Neuronal stem cell (in vitro differentiated cells): Measurements from ENCODE around the gene GRAMD2B.
"Not testable (repeated sequence)": the region's sequence is repeated elsewhere in the genome, so short reads cannot be mapped to it uniquely, and the experiment has no call there.

Experiments used
- DNase-seq: peaks from one replicate; pipeline ENCODE4 v3.0.0-alpha.2; 2013; ENCODE audit warnings: low spot score
- H2AFZ ChIP-seq: one replicate; pipeline ENCODE4 v1.6.1; 2013; ENCODE audit warnings: mild to moderate bottlenecking, low read length, inconsistent platforms
- H2AK5ac ChIP-seq: 2 replicates; pipeline ENCODE4 v1.6.1; 2013; ENCODE audit warnings: low read depth, mild to moderate bottlenecking, inconsistent platforms, low read length, moderate library complexity, mixed read lengths
- H2BK120ac ChIP-seq: 2 replicates; pipeline ENCODE4 v1.6.1; 2013; ENCODE audit warnings: low read depth, mild to moderate bottlenecking, inconsistent platforms, low read length, moderate library complexity, mixed read lengths
- H2BK12ac ChIP-seq: one replicate; pipeline ENCODE4 v1.6.1; 2013; ENCODE audit warnings: low read length, inconsistent platforms
- H2BK15ac ChIP-seq: 2 replicates; pipeline ENCODE4 v1.6.1; 2013; ENCODE audit warnings: mild to moderate bottlenecking, low read length, inconsistent platforms, mixed read lengths
- H2BK5ac ChIP-seq: one replicate; pipeline ENCODE4 v1.6.1; 2013; ENCODE audit warnings: inconsistent platforms, mild to moderate bottlenecking, low read length, moderate library complexity
- H3K14ac ChIP-seq: one replicate; pipeline ENCODE4 v1.6.1; 2013; ENCODE audit warnings: low read length, inconsistent platforms
- H3K18ac ChIP-seq: 2 replicates; pipeline ENCODE4 v1.6.1; 2013; ENCODE audit warnings: low read length, inconsistent platforms
- H3K23ac ChIP-seq: 2 replicates; pipeline ENCODE4 v1.6.1; 2013; ENCODE audit warnings: low read depth, mild to moderate bottlenecking, mixed read lengths, low read length, inconsistent platforms; ENCODE audit not compliant: poor library complexity
- H3K27ac ChIP-seq: replicated peaks from 3 replicates; pipeline ENCODE4 v1.5.1; 2013; ENCODE audit warnings: low read length, inconsistent platforms
- H3K27me3 ChIP-seq, 3 experiments: 2 replicates each; pipeline ENCODE4 v1.6.1; 2013; ENCODE audit warnings: low read length in 3 of 3, mild to moderate bottlenecking in 2 of 3, inconsistent platforms in 1 of 3, low read depth in 1 of 3, mixed read lengths in 1 of 3, moderate library complexity in 1 of 3; ENCODE audit not compliant: control insufficient read depth in 3 of 3, insufficient read depth in 3 of 3
- H3K36me3 ChIP-seq, 2 donors: replicated peaks in 1 of 2; 2 replicates each; pipeline ENCODE4 v1.6.1; 2013; ENCODE audit warnings: low read length in 2 of 2; ENCODE audit not compliant: control insufficient read depth in 2 of 2, insufficient read depth in 2 of 2
- H3K4ac ChIP-seq: 2 replicates; pipeline ENCODE4 v1.6.1; 2013; ENCODE audit warnings: inconsistent platforms, mild to moderate bottlenecking, low read length, moderate library complexity
- H3K4me1 ChIP-seq, 2 donors: 1 replicate in 1 of 2; 2 replicates in 1 of 2; pipeline ENCODE4 v1.6.1; 2013; ENCODE audit warnings: low read length in 2 of 2, low read depth in 1 of 2; ENCODE audit not compliant: control insufficient read depth in 2 of 2, insufficient read depth in 1 of 2
- H3K4me2 ChIP-seq: one replicate; pipeline ENCODE4 v1.6.1; 2013; ENCODE audit warnings: mild to moderate bottlenecking, low read length, inconsistent platforms; ENCODE audit not compliant: insufficient read depth, poor library complexity, severe bottlenecking
- H3K4me3 ChIP-seq, 2 donors: 2 replicates each; pipeline ENCODE4 v1.5.1; 2013; ENCODE audit warnings: low read length in 2 of 2, mild to moderate bottlenecking in 2 of 2, inconsistent platforms in 1 of 2, moderate library complexity in 1 of 2
- H3K79me1 ChIP-seq: one replicate; pipeline ENCODE4 v1.6.1; 2013; ENCODE audit warnings: low read depth, mild to moderate bottlenecking, inconsistent platforms, low read length, moderate library complexity
- H3K9ac ChIP-seq: one replicate; pipeline ENCODE4 v1.6.1; 2013; ENCODE audit warnings: mild to moderate bottlenecking, low read depth, low read length, inconsistent platforms; ENCODE audit not compliant: poor library complexity
- H3K9me3 ChIP-seq, 2 donors: replicated peaks in 1 of 2; 2 replicates each; pipeline versions ENCODE3 to v1.6.1; 2013; ENCODE audit warnings: low read length in 2 of 2, mild to moderate bottlenecking in 2 of 2, inconsistent platforms in 1 of 2, low read depth in 1 of 2, mixed read lengths in 1 of 2, moderate library complexity in 1 of 2; ENCODE audit not compliant: control insufficient read depth in 2 of 2, insufficient read depth in 1 of 2
- H4K8ac ChIP-seq: one replicate; pipeline ENCODE4 v1.6.1; 2013; ENCODE audit warnings: low read depth, mild to moderate bottlenecking, inconsistent platforms, low read length, moderate library complexity
- H4K91ac ChIP-seq: one replicate; pipeline ENCODE4 v1.6.1; 2013; ENCODE audit warnings: low read length, low read depth, mild to moderate bottlenecking, inconsistent platforms; ENCODE audit not compliant: poor library complexity
- WGBS, 2 donors: extraction: QIAGEN DNeasy Blood & Tissue Kit; methylation state at CpG; one replicate each; pipeline ENCODE4 v1.1.7; 2013; ENCODE audit warnings: missing lambda C conversion rate in 2 of 2, mixed read lengths in 1 of 2; ENCODE audit not compliant: insufficient read length in 2 of 2, insufficient replicate concordance in 1 of 2; ENCODE audit errors: extremely low coverage in 2 of 2; 5-methylcytosine and 5-hydroxymethylcytosine counted together

The GRAMD2B gene

DNA sequence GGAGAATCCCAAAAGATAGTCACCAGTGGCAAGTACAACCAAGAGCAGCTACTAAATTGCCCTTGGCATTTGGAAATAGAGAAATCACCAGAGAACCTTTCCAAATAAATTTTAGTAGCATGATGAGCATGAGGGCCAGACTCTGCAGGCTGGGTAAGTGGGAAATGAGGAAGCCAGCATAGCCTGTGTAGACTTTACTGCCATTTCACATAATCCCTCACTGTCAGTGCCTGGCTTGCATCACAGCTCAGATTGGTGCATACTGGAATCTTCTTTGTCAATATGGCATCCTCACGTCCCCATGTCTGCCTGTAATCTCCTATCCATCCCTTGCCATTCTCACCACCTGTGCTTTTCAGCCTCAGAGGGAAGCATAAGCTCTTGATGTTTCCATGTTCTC, 14.5 kb downstream of the GRAMD2B start:
- H2BK12ac ChIP-seq = no peak overlapping the region
- H3K23ac ChIP-seq = no peak overlapping the region
- H2AFZ ChIP-seq = no peak overlapping the region
- no peak overlapping the region for H2BK5ac ChIP-seq
- H3K14ac ChIP-seq = no peak overlapping the region
- no peak overlapping the region for H4K91ac ChIP-seq
- no peak overlapping the region for H3K4ac ChIP-seq
- no peak overlapping the region for H3K4me2 ChIP-seq
- no peak for DNase-seq
- no peak overlapping the region for H2AK5ac ChIP-seq
- no peak overlapping the region for H3K4me3 ChIP-seq
- no peak overlapping the region for H2BK120ac ChIP-seq
- no peak overlapping the region for H3K27ac ChIP-seq
- H3K36me3 ChIP-seq = no peaks in the 10 kb centered on the region
- no peak overlapping the region for H2BK15ac ChIP-seq
- H3K9ac ChIP-seq = no peak overlapping the region
- no peak overlapping the region for H4K8ac ChIP-seq
- WGBS, 2 donors = no CpG with 5 or more reads among the region's 1 CpG
- H3K27me3 ChIP-seq = peaks cover 0 to 5% (median 0%) of the 10 kb centered on the region in 3 experiments
- no peaks in the 10 kb centered on the region for H3K79me1 ChIP-seq
- no peak overlapping the region for H3K18ac ChIP-seq
- H3K4me1 ChIP-seq = no peaks in the 10 kb centered on the region
- no peaks in the 10 kb centered on the region for H3K9me3 ChIP-seq

DNA sequence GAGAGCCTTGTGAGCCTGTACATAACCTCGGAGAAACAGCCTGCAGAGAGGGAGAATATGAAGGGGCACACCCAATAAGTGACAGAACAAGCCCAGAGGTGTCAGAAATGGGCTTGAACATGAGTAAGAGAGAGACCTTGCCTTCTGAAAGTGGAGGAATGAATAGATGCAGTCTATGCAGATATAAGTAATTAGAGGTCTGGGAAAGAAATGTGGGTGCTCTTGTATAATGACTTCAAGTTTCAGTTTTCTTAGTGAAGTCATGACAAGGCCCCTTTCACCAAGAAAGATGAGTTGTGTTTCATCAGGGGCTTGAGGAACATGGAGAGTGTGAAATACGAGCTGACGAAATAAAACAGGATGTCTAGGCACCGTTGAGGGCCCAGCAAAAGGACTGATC, 15.1 kb downstream of the GRAMD2B start:
- Histone ChIP-seq H3K4me1 (no peaks in the 10 kb centered on the region), H2BK5ac (no peak overlapping the region), H4K8ac (no peak overlapping the region), H3K27ac (no peak overlapping the region), H2AK5ac (no peak overlapping the region), H3K4me3 (no peak overlapping the region), H3K36me3 (no peaks in the 10 kb centered on the region), H2BK15ac (no peak overlapping the region), H4K91ac (no peak overlapping the region), H3K23ac (no peak overlapping the region), H3K4ac (no peak overlapping the region), H2BK12ac (no peak overlapping the region), H2AFZ (no peak overlapping the region), H3K27me3 (peaks cover 0 to 5% (median 0%) of the 10 kb centered on the region in 3 experiments), H3K9me3 (no peaks in the 10 kb centered on the region), H2BK120ac (no peak overlapping the region), H3K79me1 (no peaks in the 10 kb centered on the region), H3K9ac (no peak overlapping the region), H3K14ac (no peak overlapping the region), H3K18ac (no peak overlapping the region), H3K4me2 (no peak overlapping the region)
- no CpG with 5 or more reads among the region's 4 CpGs for WGBS, 2 donors
- no peak for DNase-seq

DNA sequence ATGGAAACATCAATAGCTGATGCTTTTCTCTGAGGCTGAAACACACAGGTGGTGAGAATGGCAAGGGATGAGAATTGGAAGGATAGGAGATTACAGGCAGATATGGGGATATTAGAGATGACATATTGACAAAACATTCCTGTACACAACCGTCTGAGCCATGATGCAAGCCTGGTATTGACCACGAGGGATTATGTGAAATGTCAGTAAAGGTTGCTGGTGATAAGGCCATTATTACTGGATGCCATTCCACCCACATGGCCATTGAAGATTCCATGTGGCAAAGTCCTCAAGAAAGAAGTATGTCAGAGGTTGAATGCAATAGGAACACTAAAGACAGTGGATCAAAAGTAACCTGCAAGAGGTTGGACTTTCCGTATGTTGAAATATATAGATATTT, 15.7 kb downstream of the GRAMD2B start:
- Histone ChIP-seq H3K4me2 (no peak overlapping the region), H3K79me1 (no peaks in the 10 kb centered on the region), H3K27ac (no peak overlapping the region), H2BK120ac (no peak overlapping the region), H3K4ac (no peak overlapping the region), H3K4me1 (no peaks in the 10 kb centered on the region), H3K4me3 (no peak overlapping the region), H2BK5ac (no peak overlapping the region), H3K18ac (no peak overlapping the region), H4K91ac (no peak overlapping the region), H3K9ac (no peak overlapping the region), H3K36me3 (no peaks in the 10 kb centered on the region), H2AFZ (no peak overlapping the region), H2BK15ac (no peak overlapping the region), H3K9me3 (no peaks in the 10 kb centered on the region), H3K23ac (no peak overlapping the region), H3K14ac (no peak overlapping the region), H3K27me3 (peaks cover 0 to 5% (median 0%) of the 10 kb centered on the region in 3 experiments), H2AK5ac (no peak overlapping the region), H2BK12ac (no peak overlapping the region), H4K8ac (no peak overlapping the region)
- WGBS, 2 donors = no CpG with 5 or more reads among the region's 3 CpGs
- no peak for DNase-seq

DNA sequence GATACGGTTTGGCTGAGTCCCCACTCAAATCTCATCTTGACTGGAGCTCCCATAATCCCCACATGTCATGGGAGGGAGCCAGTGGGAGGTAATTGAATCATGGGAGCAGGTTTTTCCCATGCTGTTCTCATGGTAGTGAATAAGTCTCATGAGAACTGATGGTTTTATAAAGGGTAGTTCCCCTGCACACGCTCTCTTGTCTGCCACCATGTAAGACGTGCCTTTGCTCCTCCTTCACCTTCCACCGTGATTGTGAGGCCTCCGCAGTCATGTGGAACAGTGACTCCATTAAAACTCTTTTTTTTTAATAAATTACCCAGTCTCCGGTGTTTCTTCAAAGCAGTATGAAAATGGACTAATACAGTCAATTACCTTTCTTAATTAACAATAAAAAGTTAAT, 16.5 kb downstream of the GRAMD2B start:
- no CpG with 5 or more reads among the region's 6 CpGs for WGBS, 2 donors

More for the DNA sequence above, 16.5 kb downstream of the GRAMD2B start:
- H2AFZ ChIP-seq, H3K9me3 ChIP-seq, H3K18ac ChIP-seq, H4K91ac ChIP-seq, H3K36me3 ChIP-seq, H3K27me3 ChIP-seq, H3K4ac ChIP-seq, H3K79me1 ChIP-seq, H3K9ac ChIP-seq, H4K8ac ChIP-seq, H3K23ac ChIP-seq, H3K4me2 ChIP-seq, H3K4me1 ChIP-seq, H3K27ac ChIP-seq, H2AK5ac ChIP-seq, H2BK120ac ChIP-seq, H3K14ac ChIP-seq, H2BK5ac ChIP-seq, H2BK12ac ChIP-seq, DNase-seq, H3K4me3 ChIP-seq, H2BK15ac ChIP-seq: not testable (repeated sequence)
